ENCODE results near the gene CEP76.

Gene CEP76

GRCh38 chr18:12656938-12657683 is 45.4 kb downstream of the CEP76 start:
- peak; percentile 45 for ATAC-seq
- no peak for TF ChIP-seq TOX (CRISPR knock-in tag; IDR thresholded peaks at IDR 0.05; ENCODE audit: borderline replicate concordance)
- no peak for TF ChIP-seq OSR1 (CRISPR knock-in tag; IDR thresholded peaks at IDR 0.05)
- TF ChIP-seq ISL1 (CRISPR knock-in tag; IDR thresholded peaks at IDR 0.05) = no peak
- no peak for TF ChIP-seq TCF4 (CRISPR knock-in tag; IDR thresholded peaks at IDR 0.05; ENCODE audit: borderline replicate concordance)
- no peak for TF ChIP-seq PPARA (CRISPR knock-in tag; IDR thresholded peaks at IDR 0.05; ENCODE audit: borderline replicate concordance)
- no peak for TF ChIP-seq CSRNP3 (CRISPR knock-in tag; IDR thresholded peaks at IDR 0.05)
- no peak for TF ChIP-seq ARNTL (CRISPR knock-in tag; IDR thresholded peaks at IDR 0.05; ENCODE audit: borderline replicate concordance, low read depth)
- no peak for TF ChIP-seq ZNF70 (CRISPR knock-in tag; IDR thresholded peaks at IDR 0.05)
- no peak for TF ChIP-seq ZNF8 (CRISPR knock-in tag; IDR thresholded peaks at IDR 0.05)
- TF ChIP-seq ZC3H10 (CRISPR knock-in tag; IDR thresholded peaks at IDR 0.05) = no peak
- TF ChIP-seq ZFP30 (CRISPR knock-in tag; IDR thresholded peaks at IDR 0.05) = no peak
- no peak for TF ChIP-seq SNAI2 (CRISPR knock-in tag; IDR thresholded peaks at IDR 0.05)

GRCh38 chr18:12656605-12656937 is 46.0 kb downstream of the CEP76 start:
- TF ChIP-seq CREB5 (CRISPR knock-in tag; IDR thresholded peaks at IDR 0.05; ENCODE audit: low read depth) (peak; percentile 65; the same call in 1 of the 2 replicates), GLIS3 (CRISPR knock-in tag; IDR thresholded peaks at IDR 0.05) (no peak), BACH2 (CRISPR knock-in tag; IDR thresholded peaks at IDR 0.05; ENCODE audit: borderline replicate concordance) (no peak), POU6F1 (CRISPR knock-in tag; IDR thresholded peaks at IDR 0.05; ENCODE audit: borderline replicate concordance, low read depth) (no peak), TSHZ2 (CRISPR knock-in tag; IDR thresholded peaks at IDR 0.05) (no peak), CSDC2 (CRISPR knock-in tag; IDR thresholded peaks at IDR 0.05) (no peak)

GRCh38 chr18:12654971-12655370 is 47.6 kb downstream of the CEP76 start:
- TF ChIP-seq PPARA (CRISPR knock-in tag; IDR thresholded peaks at IDR 0.05; ENCODE audit: borderline replicate concordance) (no peak), RARB (CRISPR knock-in tag; IDR thresholded peaks at IDR 0.05) (no peak), GLIS3 (CRISPR knock-in tag; IDR thresholded peaks at IDR 0.05) (no peak), ZC3H10 (CRISPR knock-in tag; IDR thresholded peaks at IDR 0.05) (no peak), OSR1 (CRISPR knock-in tag; IDR thresholded peaks at IDR 0.05) (no peak)
- ATAC-seq = no peak

More at GRCh38 chr18:12656605-12656937, 46.0 kb downstream of the CEP76 start:
- ATAC-seq = no peak

- peak; percentile 69 for ATAC-seq
- TF ChIP-seq PATZ1 (CRISPR knock-in tag; IDR thresholded peaks at IDR 0.05; ENCODE audit: borderline replicate concordance) = no peak
- TF ChIP-seq ISL1 (CRISPR knock-in tag; IDR thresholded peaks at IDR 0.05) = peak; percentile 36; the same call in 1 of the 2 replicates
- TF ChIP-seq BACH2 (CRISPR knock-in tag; IDR thresholded peaks at IDR 0.05; ENCODE audit: borderline replicate concordance) = no peak
- no peak for TF ChIP-seq TSHZ2 (CRISPR knock-in tag; IDR thresholded peaks at IDR 0.05)
- no peak for TF ChIP-seq CREB5 (CRISPR knock-in tag; IDR thresholded peaks at IDR 0.05; ENCODE audit: low read depth)
- TF ChIP-seq ZNF70 (CRISPR knock-in tag; IDR thresholded peaks at IDR 0.05) = no peak
- peak; percentile 61 for TF ChIP-seq TCF4 (CRISPR knock-in tag; IDR thresholded peaks at IDR 0.05; ENCODE audit: borderline replicate concordance)
Measured at GRCh38 chr18:12652861-12653401, 49.6 kb downstream of the CEP76 start.

Measured in SK-N-SH treated with all-trans-retinoic acid at 6 μM for 48 hours (cell line).